ENCODE results near the gene STK25. TPM values are rescaled to one million over a fixed set of nuclear protein-coding genes. Genes with fewer than 3 reads are reported as not detected.
A peak's percentile ranks its signal among the peaks of the same experiment; 100 is the strongest.
"Not testable (repeated sequence)": the region's sequence is repeated elsewhere in the genome, so short reads cannot be mapped to it uniquely, and the experiment has no call there.

Gene STK25
- polyA plus RNA-seq, 1 donor (not counting 4 experiments of a cell fraction or from before 2014, with no cell fraction given), result 242 TPM

- H3K9me3 ChIP-seq (ENCODE audit: control insufficient read depth, low read depth, low read length), result no peaks in the 10 kb centered on the region
- no peak for FAIRE-seq
Measured at GRCh38 chr2:241530571-241530970, 22.2 kb upstream of the STK25 start.

GRCh38 chr2:241525818-241526780 lies 17.7 kb upstream of the STK25 start:
- H3K79me2 ChIP-seq (ENCODE audit: control insufficient read depth, insufficient read depth, low read length); dilution Hi-C loops (cut with MboI; ENCODE audit: extremely low pct_ligation_motif_present, low sequenced_read_pairs); H3K4me3 ChIP-seq (ENCODE audit: control insufficient read depth in 2 of 3, extremely low read depth in 1 of 3, insufficient read depth in 2 of 3, low read depth in 1 of 3, low read length in 3 of 3); H3K9me3 ChIP-seq (ENCODE audit: control insufficient read depth, low read depth, low read length); H3K9me1 ChIP-seq (ENCODE audit: control insufficient read depth, extremely low read depth, insufficient read depth, low read length); DNase-seq (ENCODE audit: low read depth, low spot score); H2AFZ ChIP-seq (ENCODE audit: control insufficient read depth, low read length); FAIRE-seq; H3K4me2 ChIP-seq (ENCODE audit: control insufficient read depth, extremely low read depth, insufficient read depth, low read depth, low read length); H3K36me3 ChIP-seq (ENCODE audit: control insufficient read depth in 2 of 2, extremely low read depth in 1 of 2, insufficient read depth in 2 of 2, low read length in 2 of 2); H3K27me3 ChIP-seq (ENCODE audit: control insufficient read depth, extremely low read depth, insufficient read depth, low read length); H3K27ac ChIP-seq (ENCODE audit: control insufficient read depth, insufficient read depth, low read length); H4K20me1 ChIP-seq (ENCODE audit: control insufficient read depth, extremely low read depth, insufficient read depth, low read length); H3K4me1 ChIP-seq (ENCODE audit: control insufficient read depth, extremely low read depth, insufficient read depth, low read length); H3K9ac ChIP-seq (ENCODE audit: control insufficient read depth, extremely low read depth, insufficient read depth, low read length): not testable (repeated sequence)

More at GRCh38 chr2:241530571-241530970, 22.2 kb upstream of the STK25 start:
- H3K36me3 ChIP-seq (ENCODE audit: control insufficient read depth in 2 of 2, extremely low read depth in 1 of 2, insufficient read depth in 2 of 2, low read length in 2 of 2), result no peaks in the 10 kb centered on the region
- dilution Hi-C loops (cut with MboI; ENCODE audit: extremely low pct_ligation_motif_present, low sequenced_read_pairs), result no loop called here
- no peak for DNase-seq (ENCODE audit: low read depth, low spot score)
- no peak overlapping the region for H3K27ac ChIP-seq (ENCODE audit: control insufficient read depth, insufficient read depth, low read length)
- peaks cover 16% of the 10 kb centered on the region for H3K27me3 ChIP-seq (ENCODE audit: control insufficient read depth, extremely low read depth, insufficient read depth, low read length)
- no peak overlapping the region for H3K4me3 ChIP-seq (ENCODE audit: control insufficient read depth in 2 of 3, extremely low read depth in 1 of 3, insufficient read depth in 2 of 3, low read depth in 1 of 3, low read length in 3 of 3)
- H3K79me2 ChIP-seq (ENCODE audit: control insufficient read depth, insufficient read depth, low read length), result no peaks in the 10 kb centered on the region
- H4K20me1 ChIP-seq (ENCODE audit: control insufficient read depth, extremely low read depth, insufficient read depth, low read length), result no peaks in the 10 kb centered on the region
- H2AFZ ChIP-seq (ENCODE audit: control insufficient read depth, low read length), result no peak overlapping the region
- no peaks in the 10 kb centered on the region for H3K9me1 ChIP-seq (ENCODE audit: control insufficient read depth, extremely low read depth, insufficient read depth, low read length)
- H3K4me2 ChIP-seq (ENCODE audit: control insufficient read depth, extremely low read depth, insufficient read depth, low read depth, low read length), result peak overlapping the region; percentile 3
- no peak overlapping the region for H3K9ac ChIP-seq (ENCODE audit: control insufficient read depth, extremely low read depth, insufficient read depth, low read length)
- TF ChIP-seq CTCF (optimal IDR thresholded peaks at IDR 0.05 in 1 of 3, IDR thresholded peaks at IDR 0.05 in 1 of 3, conservative IDR thresholded peaks at IDR 0.05 in 1 of 3; ENCODE audit: extremely low read depth in 1 of 3, insufficient read depth in 2 of 3, low read length in 3 of 3), result no peak
- no peak for TF ChIP-seq EZH2 (IDR thresholded peaks at IDR 0.05; ENCODE audit: low read length)
- peaks cover 3% of the 10 kb centered on the region for H3K4me1 ChIP-seq (ENCODE audit: control insufficient read depth, extremely low read depth, insufficient read depth, low read length)

Measured in keratinocyte (primary cell).